ENCODE data around the gene LRP1-AS.

Gene LRP1-AS

GRCh38 chr12:57095440-57095839 is 52.0 kb downstream of the LRP1-AS start:
- DNase-seq: no peak
